Measurements from ENCODE around the gene ANKFN1. TPM values are rescaled to one million over a fixed set of nuclear protein-coding genes. Genes with fewer than 3 reads are reported as not detected.
"Not testable (repeated sequence)": the region's sequence is repeated elsewhere in the genome, so short reads cannot be mapped to it uniquely, and the experiment has no call there.

Gene ANKFN1
- total RNA-seq, 1 experiment from 2014 or later: 0.67 TPM

- not testable (repeated sequence) for DNase-seq (ENCODE audit: low spot score)
These were observed 135.5 kb downstream of the ANKFN1 start for GRCh38 chr17:56288786-56289185.

GRCh38 chr17:56289321-56289720, 136.0 kb downstream of the ANKFN1 start:
- DNase-seq (ENCODE audit: low spot score): no peak

- DNase-seq (ENCODE audit: low spot score): no peak
These were observed 137.0 kb downstream of the ANKFN1 start for GRCh38 chr17:56290101-56290801.

- DNase-seq (ENCODE audit: low spot score): no peak
These were observed 137.5 kb downstream of the ANKFN1 start for GRCh38 chr17:56290802-56291118.

GRCh38 chr17:56291226-56291805, 138.0 kb downstream of the ANKFN1 start:
- no peak for DNase-seq (ENCODE audit: low spot score)

- peak; percentile 72 for DNase-seq (ENCODE audit: low spot score)
These were observed 138.7 kb downstream of the ANKFN1 start for GRCh38 chr17:56292010-56292409.

- DNase-seq (ENCODE audit: low spot score): no peak
These were observed 139.3 kb downstream of the ANKFN1 start for GRCh38 chr17:56292578-56292977.

- peak; percentile 30 for DNase-seq (ENCODE audit: low spot score)
These were observed 143.9 kb downstream of the ANKFN1 start for GRCh38 chr17:56297184-56297583.

- no peak for DNase-seq (ENCODE audit: low spot score)
These were observed 145.6 kb downstream of the ANKFN1 start for GRCh38 chr17:56298846-56299245.

GRCh38 chr17:56300144-56300543, 146.9 kb downstream of the ANKFN1 start:
- no peak for DNase-seq (ENCODE audit: low spot score)

- DNase-seq (ENCODE audit: low spot score): no peak
These were observed 151.7 kb downstream of the ANKFN1 start for GRCh38 chr17:56305007-56305406.

GRCh38 chr17:56309897-56310296, 156.6 kb downstream of the ANKFN1 start:
- DNase-seq (ENCODE audit: low spot score): no peak

- no peak for DNase-seq (ENCODE audit: low spot score)
These were observed 157.5 kb downstream of the ANKFN1 start for GRCh38 chr17:56310782-56311181.

- DNase-seq (ENCODE audit: low spot score): no peak
These were observed 159.9 kb downstream of the ANKFN1 start for GRCh38 chr17:56313201-56313600.

GRCh38 chr17:56314026-56314425, 160.8 kb downstream of the ANKFN1 start:
- no peak for DNase-seq (ENCODE audit: low spot score)

- no peak for DNase-seq (ENCODE audit: low spot score)
These were observed 161.8 kb downstream of the ANKFN1 start for GRCh38 chr17:56314984-56315602.

- DNase-seq (ENCODE audit: low spot score): no peak
These were observed 163.3 kb downstream of the ANKFN1 start for GRCh38 chr17:56316604-56317003.

- no peak for DNase-seq (ENCODE audit: low spot score)
These were observed 164.3 kb downstream of the ANKFN1 start for GRCh38 chr17:56317351-56318208.

- DNase-seq (ENCODE audit: low spot score): peak; percentile 79
These were observed 166.3 kb downstream of the ANKFN1 start for GRCh38 chr17:56319531-56319930.

GRCh38 chr17:56320443-56320842, 167.2 kb downstream of the ANKFN1 start:
- DNase-seq (ENCODE audit: low spot score): no peak

GRCh38 chr17:56322991-56323390, 169.7 kb downstream of the ANKFN1 start:
- DNase-seq (ENCODE audit: low spot score): no peak

- no peak for DNase-seq (ENCODE audit: low spot score)
These were observed 171.4 kb downstream of the ANKFN1 start for GRCh38 chr17:56324676-56325075.
